Tibial artery (tissue), 4 donors: ENCODE results near the gene NEU4.
A peak's percentile ranks its signal among the peaks of the same experiment; 100 is the strongest.

Experiments
- DNase-seq, 2 donors: peaks; one replicate each; pipeline ENCODE4 v3.0.0-alpha.2; 2019
- H3K27ac ChIP-seq, 2 donors: fragments of 200-600 bp; sonication (generic) in 1 of 2; 1 replicate in 1 of 2; 2 replicates in 1 of 2; pipeline ENCODE4 v1.5.1; 2018 to 2019; ENCODE audit warnings: mild to moderate bottlenecking in 1 of 2
- H3K27me3 ChIP-seq, 2 donors: fragments of 200-600 bp; sonication (generic) in 1 of 2; one replicate each; pipeline versions ENCODE4 v1.5.1 to v1.6.0; 2016 to 2019
- H3K36me3 ChIP-seq, 3 donors: fragments of 200-600 bp; sonication (generic) in 2 of 3; one replicate each; pipeline ENCODE4 v1.5.1; 2016 to 2019; ENCODE audit warnings: mild to moderate bottlenecking in 2 of 3
- H3K4me1 ChIP-seq, 4 donors: fragments of 200-600 bp; sonication (generic) in 2 of 4; 1 replicate in 3 of 4; 2 replicates in 1 of 4; pipeline ENCODE4 v1.5.1; 2016 to 2019
- H3K4me3 ChIP-seq, 2 donors: fragments of 200-600 bp; sonication (generic) in 1 of 2; 1 replicate in 1 of 2; 2 replicates in 1 of 2; pipeline ENCODE4 v1.5.1; 2018 to 2019; ENCODE audit warnings: mild to moderate bottlenecking in 2 of 2
- H3K9me3 ChIP-seq, 3 donors: fragments of 200-600 bp; sonication (generic) in 1 of 3; one replicate each; pipeline ENCODE4 v1.5.1; 2016 to 2019
- intact Hi-C: fragments of 100-400 bp; cut with DNase I; formaldehyde crosslinking; loops from one replicate; pipeline ENCODE4 v1.15.0; 2023; ENCODE audit warnings: low total_unique reads
- TF ChIP-seq, protein P1 (sequence below), 2 experiments: fragments of 200-600 bp in 1 of 2; fragments of 450-650 bp in 1 of 2; IDR thresholded peaks; one replicate each; pipeline ENCODE4 v1.5.1; 2017 to 2019; ENCODE audit warnings: antibody characterized with exemption in 2 of 2, mild to moderate bottlenecking in 1 of 2, moderate library complexity in 1 of 2

NEU4 gene

DNA sequence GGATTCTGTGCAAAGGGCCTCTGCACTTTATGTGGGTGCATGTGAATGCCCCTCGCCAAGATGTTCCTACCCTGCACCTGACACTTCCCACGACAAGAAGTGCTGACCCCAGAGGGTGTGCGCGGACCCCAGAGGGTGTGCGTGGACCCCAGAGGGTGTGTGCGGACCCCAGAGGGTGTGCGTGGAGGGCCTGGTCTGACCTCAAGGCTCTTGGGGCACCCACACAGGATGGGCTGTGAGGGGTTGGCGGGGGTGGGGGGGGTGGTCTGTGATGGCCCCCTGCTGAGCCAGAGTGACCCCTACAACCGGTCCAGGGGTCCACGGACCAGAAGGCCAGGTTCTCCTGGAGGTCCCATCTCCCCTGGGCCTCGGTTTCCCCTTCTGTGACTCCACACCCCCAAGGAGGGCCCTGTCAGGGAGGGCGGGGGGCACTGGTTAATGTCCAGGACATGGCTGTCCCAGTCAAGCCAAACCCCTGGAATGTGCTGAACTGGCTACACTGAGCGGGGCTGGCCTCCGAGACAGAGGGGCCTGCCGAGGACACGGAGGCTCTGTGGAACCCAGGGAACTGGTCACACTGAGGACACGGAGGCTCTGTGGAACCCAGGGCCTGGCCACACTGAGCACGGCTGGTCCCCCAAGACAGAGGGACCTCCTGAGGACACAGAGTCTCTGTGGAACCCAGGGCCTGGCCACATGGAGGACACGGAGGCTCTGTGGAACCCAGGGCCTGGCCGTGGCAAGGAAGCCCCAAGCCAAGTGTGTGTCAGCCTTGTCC, 3.1 kb downstream of the NEU4 start:
- H3K9me3 ChIP-seq, result no peaks in the 10 kb centered on the region
- no peak overlapping the region for H3K27ac ChIP-seq

DNA sequence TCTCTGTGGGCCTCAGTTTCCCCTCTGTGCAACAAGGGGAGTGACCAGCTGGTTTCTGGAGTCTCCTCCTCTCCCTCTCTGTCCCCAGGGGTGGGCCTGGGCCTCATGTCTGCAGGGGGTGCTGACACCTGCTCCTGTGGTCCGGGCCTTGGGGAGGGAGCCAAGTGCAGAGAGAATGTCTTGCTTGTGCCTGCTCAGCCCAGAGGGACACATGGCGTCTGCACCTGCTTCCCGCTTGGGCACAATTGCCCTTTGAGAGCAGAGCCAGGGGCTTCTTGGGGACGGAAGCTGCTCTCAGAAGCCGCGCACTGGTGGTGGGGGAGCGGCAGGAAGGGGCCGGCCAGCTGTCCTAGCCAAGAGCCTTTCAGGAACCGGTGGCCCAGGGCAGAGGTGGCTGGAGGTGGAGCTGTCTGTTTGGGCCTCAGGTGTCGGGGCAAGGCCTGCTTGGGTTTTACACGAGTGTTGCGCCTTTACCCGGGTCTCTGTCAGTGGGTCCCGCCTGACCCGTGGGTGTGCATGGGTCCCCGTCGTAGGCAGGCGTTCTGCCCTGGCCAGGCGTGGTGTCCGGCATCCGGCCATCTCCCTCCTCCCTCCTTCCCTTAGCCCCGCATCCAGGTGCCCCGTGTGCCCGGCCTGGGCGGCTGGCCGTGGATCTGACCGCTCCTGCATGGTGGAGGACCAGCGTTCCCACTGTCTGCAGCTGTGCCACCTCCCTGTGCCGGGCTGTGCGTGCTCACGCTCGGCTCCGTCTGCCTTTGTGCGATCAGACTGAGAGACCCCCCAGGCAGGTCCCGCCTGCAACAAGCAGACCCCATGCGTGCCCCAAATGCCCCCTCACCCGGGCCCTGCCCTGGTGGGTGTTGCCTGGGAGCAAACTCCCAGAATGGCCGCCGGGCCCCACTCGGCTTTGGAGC, 4.0 kb downstream of the NEU4 start:
- Histone ChIP-seq H3K4me1 (peaks cover 0 to 18% (median 4%) of the 10 kb centered on the region in 4 donors), H3K4me3 (no peak overlapping the region), H3K9me3 (no peaks in the 10 kb centered on the region), H3K36me3 (no peaks in the 10 kb centered on the region), H3K27ac (no peak overlapping the region), H3K27me3 (peaks cover 0 to 73% of the 10 kb centered on the region in 2 donors)
- intact Hi-C loops, result no loop called here
- peak; percentile 20 to 62 for DNase-seq
- TF ChIP-seq, protein P1, sequence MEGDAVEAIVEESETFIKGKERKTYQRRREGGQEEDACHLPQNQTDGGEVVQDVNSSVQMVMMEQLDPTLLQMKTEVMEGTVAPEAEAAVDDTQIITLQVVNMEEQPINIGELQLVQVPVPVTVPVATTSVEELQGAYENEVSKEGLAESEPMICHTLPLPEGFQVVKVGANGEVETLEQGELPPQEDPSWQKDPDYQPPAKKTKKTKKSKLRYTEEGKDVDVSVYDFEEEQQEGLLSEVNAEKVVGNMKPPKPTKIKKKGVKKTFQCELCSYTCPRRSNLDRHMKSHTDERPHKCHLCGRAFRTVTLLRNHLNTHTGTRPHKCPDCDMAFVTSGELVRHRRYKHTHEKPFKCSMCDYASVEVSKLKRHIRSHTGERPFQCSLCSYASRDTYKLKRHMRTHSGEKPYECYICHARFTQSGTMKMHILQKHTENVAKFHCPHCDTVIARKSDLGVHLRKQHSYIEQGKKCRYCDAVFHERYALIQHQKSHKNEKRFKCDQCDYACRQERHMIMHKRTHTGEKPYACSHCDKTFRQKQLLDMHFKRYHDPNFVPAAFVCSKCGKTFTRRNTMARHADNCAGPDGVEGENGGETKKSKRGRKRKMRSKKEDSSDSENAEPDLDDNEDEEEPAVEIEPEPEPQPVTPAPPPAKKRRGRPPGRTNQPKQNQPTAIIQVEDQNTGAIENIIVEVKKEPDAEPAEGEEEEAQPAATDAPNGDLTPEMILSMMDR (IDR thresholded peaks at IDR 0.05), result no peak

More for the DNA sequence above, 3.1 kb downstream of the NEU4 start:
- intact Hi-C loops, result no loop called here
- H3K36me3 ChIP-seq, result no peaks in the 10 kb centered on the region
- peak; percentile 18 to 65 for DNase-seq
- peaks cover 0 to 18% (median 4%) of the 10 kb centered on the region in 4 donors for H3K4me1 ChIP-seq
- peaks cover 0 to 68% of the 10 kb centered on the region in 2 donors for H3K27me3 ChIP-seq
- TF ChIP-seq, protein P1 (IDR thresholded peaks at IDR 0.05), result no peak
- H3K4me3 ChIP-seq, result no peak overlapping the region

DNA sequence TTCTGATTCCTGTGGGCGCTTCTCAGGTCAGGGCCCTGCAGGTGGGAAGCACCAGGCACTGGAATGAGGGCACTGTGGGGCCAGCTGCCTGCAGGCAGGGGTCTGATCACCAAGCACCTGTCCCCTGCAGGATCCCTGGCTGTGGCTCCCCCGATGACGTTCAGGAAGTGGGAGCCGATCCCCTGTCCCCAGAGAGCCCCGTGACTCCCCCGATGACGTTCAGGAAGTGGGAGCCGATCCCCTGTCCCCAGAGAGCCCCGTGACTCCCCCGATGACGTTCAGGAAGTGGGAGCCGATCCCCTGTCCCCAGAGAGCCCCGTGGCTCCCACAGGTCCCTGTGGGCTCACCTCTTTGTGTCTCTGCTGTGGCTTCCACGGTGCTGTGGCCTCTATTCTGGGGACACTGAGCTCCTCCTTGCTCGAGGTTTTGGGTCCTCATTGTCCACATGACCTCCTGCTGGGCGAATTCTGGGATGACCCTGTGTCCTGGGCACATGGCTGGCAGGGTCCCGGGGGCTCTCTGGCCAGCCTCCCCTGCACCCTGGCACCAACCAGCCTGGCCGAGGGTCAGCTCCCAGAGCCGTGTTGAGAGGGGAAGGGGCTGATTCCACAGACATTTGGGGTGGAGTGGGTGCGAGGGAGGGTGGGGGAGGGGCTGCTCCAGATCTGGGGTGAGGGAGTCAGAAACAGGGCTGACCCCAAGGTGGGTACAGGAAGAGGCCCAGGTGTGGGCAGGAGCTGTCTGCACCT, 4.8 kb downstream of the NEU4 start:
- no peaks in the 10 kb centered on the region for H3K9me3 ChIP-seq
- DNase-seq, result peak in 1 of 2 donors; percentile 18
- no peaks in the 10 kb centered on the region for H3K36me3 ChIP-seq
- peaks cover 0 to 18% (median 4%) of the 10 kb centered on the region in 4 donors for H3K4me1 ChIP-seq
- H3K27ac ChIP-seq, result no peak overlapping the region
- intact Hi-C loops, result no loop called here
- H3K4me3 ChIP-seq, result no peak overlapping the region
- H3K27me3 ChIP-seq, result peaks cover 0 to 82% of the 10 kb centered on the region in 2 donors
- TF ChIP-seq, protein P1 (IDR thresholded peaks at IDR 0.05), result no peak

DNA sequence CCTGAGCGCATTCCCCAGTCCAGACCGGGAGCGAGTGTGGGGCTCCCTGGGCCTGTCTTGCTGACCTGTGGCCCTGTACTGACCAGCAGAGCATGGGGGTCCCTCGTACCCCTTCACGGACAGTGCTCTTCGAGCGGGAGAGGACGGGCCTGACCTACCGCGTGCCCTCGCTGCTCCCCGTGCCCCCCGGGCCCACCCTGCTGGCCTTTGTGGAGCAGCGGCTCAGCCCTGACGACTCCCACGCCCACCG, 5.3 kb downstream of the NEU4 start:
- no peak overlapping the region for H3K27ac ChIP-seq
- TF ChIP-seq, protein P1 (IDR thresholded peaks at IDR 0.05), result no peak
- no peaks in the 10 kb centered on the region for H3K36me3 ChIP-seq
- H3K9me3 ChIP-seq, result no peaks in the 10 kb centered on the region
- intact Hi-C loops, result no loop called here
- DNase-seq, result no peak
- peaks cover 0 to 18% (median 4%) of the 10 kb centered on the region in 4 donors for H3K4me1 ChIP-seq
- H3K4me3 ChIP-seq, result no peak overlapping the region
- H3K27me3 ChIP-seq, result peaks cover 0 to 84% of the 10 kb centered on the region in 2 donors

DNA sequence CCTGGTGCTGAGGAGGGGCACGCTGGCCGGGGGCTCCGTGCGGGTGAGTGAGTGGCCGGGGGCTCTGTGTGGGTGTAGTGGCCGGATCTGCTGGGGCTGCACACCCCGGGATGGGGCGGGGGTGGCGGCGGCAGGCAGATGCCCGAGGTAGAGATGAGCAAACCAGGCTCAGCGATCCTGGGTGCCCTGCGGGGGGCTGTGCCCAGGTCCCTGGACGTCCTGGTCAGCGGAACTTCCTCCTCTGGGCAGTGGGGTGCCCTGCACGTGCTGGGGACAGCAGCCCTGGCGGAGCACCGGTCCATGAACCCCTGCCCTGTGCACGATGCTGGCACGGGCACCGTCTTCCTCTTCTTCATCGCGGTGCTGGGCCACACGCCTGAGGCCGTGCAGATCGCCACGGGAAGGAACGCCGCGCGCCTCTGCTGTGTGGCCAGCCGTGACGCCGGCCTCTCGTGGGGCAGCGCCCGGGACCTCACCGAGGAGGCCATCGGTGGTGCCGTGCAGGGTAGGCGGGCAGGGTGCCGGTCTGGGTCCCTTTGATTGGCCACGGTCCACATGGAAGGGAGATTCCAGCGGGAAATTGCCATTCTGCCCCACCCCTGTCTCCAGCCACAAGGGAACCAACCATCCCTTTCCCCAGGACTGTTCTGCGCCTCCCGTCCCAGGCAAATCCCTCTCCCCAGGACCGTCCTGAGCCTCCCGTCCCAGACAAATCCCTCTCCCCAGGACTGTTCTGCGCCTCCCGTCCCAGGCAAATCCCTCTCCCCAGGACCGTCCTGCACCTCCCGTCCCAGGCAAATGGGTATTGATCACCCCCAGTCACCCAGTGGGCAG, 5.9 kb downstream of the NEU4 start:
- Histone ChIP-seq H3K9me3 (no peaks in the 10 kb centered on the region), H3K4me3 (no peak overlapping the region), H3K27me3 (peaks cover 0 to 81% of the 10 kb centered on the region in 2 donors), H3K4me1 (peaks cover 0 to 16% (median 4%) of the 10 kb centered on the region in 4 donors), H3K27ac (no peak overlapping the region), H3K36me3 (no peaks in the 10 kb centered on the region)
- intact Hi-C loops, result no loop called here
- DNase-seq, result peak in 1 of 2 donors; percentile 58
- TF ChIP-seq, protein P1 (IDR thresholded peaks at IDR 0.05), result no peak
